Stomach smooth muscle (tissue), 2 donors: ENCODE measurements around the gene PDIA6.

Experiments used
- H3K27ac ChIP-seq: one replicate; pipeline ENCODE4 v1.7.0; 2013; ENCODE audit warnings: mild to moderate bottlenecking, low read length, inconsistent platforms
- H3K27me3 ChIP-seq, 2 donors: one replicate each; pipeline ENCODE4 v1.7.0; 2013; ENCODE audit warnings: low read length in 2 of 2; ENCODE audit not compliant: insufficient read depth in 2 of 2, control insufficient read depth in 1 of 2
- H3K36me3 ChIP-seq, 2 donors: one replicate each; pipeline ENCODE4 v1.7.0; 2013; ENCODE audit warnings: low read length in 2 of 2; ENCODE audit not compliant: control insufficient read depth in 2 of 2, insufficient read depth in 2 of 2
- H3K4me1 ChIP-seq: one replicate; pipeline ENCODE4 v1.7.0; 2013; ENCODE audit warnings: low read length; ENCODE audit not compliant: control insufficient read depth, insufficient read depth
- H3K4me3 ChIP-seq, 2 donors: one replicate each; pipeline ENCODE4 v1.7.0; 2013; ENCODE audit warnings: low read length in 2 of 2
- H3K9ac ChIP-seq, 2 donors: one replicate each; pipeline ENCODE4 v1.7.0; 2013; ENCODE audit warnings: low read length in 2 of 2, mild to moderate bottlenecking in 1 of 2
- H3K9me3 ChIP-seq, 2 donors: one replicate each; pipeline ENCODE4 v1.7.0; 2013; ENCODE audit warnings: low read length in 2 of 2; ENCODE audit not compliant: control insufficient read depth in 2 of 2
- donor health status: healthy.
- donor health status: Pancreatic carcinoma.

Gene PDIA6

DNA sequence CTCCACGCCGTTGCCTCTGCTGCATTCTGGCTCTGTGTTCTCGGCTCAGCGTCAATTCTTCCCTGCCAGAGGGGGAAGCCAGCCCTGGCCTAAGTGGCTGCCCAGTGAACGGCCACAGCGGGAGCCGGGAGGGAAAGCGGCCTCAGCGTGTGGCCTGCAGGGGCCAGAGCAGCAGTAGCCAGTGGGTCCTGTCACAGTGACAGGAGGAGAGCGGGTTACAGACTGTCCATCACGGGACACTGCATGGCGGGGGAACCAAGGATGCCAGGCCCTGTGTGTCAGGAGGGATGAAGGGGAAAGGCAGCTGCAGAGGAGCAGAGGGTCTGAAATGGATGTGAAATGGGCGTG, 39.7 kb downstream of the PDIA6 start:
- no peak overlapping the region for H3K27ac ChIP-seq
- H3K4me1 ChIP-seq, result peaks cover 4% of the 10 kb centered on the region
- no peaks in the 10 kb centered on the region for H3K36me3 ChIP-seq
- H3K9ac ChIP-seq, result no peak overlapping the region
- no peaks in the 10 kb centered on the region for H3K27me3 ChIP-seq
- H3K4me3 ChIP-seq, result no peak overlapping the region
- no peaks in the 10 kb centered on the region for H3K9me3 ChIP-seq

- Histone ChIP-seq H3K4me3 (no peak overlapping the region), H3K9me3 (no peaks in the 10 kb centered on the region), H3K27ac (no peak overlapping the region), H3K4me1 (peaks cover 4% of the 10 kb centered on the region), H3K36me3 (no peaks in the 10 kb centered on the region), H3K27me3 (no peaks in the 10 kb centered on the region), H3K9ac (no peak overlapping the region)
Observed at GRCh38 chr2:10772201-10772867, 40.3 kb downstream of the PDIA6 start.

- Histone ChIP-seq H3K27me3 (no peaks in the 10 kb centered on the region), H3K27ac (no peak overlapping the region), H3K9ac (no peak overlapping the region), H3K36me3 (no peaks in the 10 kb centered on the region), H3K4me1 (peaks cover 4% of the 10 kb centered on the region), H3K9me3 (no peaks in the 10 kb centered on the region), H3K4me3 (no peak overlapping the region)
Observed at GRCh38 chr2:10771786-10772185, 40.8 kb downstream of the PDIA6 start.

DNA sequence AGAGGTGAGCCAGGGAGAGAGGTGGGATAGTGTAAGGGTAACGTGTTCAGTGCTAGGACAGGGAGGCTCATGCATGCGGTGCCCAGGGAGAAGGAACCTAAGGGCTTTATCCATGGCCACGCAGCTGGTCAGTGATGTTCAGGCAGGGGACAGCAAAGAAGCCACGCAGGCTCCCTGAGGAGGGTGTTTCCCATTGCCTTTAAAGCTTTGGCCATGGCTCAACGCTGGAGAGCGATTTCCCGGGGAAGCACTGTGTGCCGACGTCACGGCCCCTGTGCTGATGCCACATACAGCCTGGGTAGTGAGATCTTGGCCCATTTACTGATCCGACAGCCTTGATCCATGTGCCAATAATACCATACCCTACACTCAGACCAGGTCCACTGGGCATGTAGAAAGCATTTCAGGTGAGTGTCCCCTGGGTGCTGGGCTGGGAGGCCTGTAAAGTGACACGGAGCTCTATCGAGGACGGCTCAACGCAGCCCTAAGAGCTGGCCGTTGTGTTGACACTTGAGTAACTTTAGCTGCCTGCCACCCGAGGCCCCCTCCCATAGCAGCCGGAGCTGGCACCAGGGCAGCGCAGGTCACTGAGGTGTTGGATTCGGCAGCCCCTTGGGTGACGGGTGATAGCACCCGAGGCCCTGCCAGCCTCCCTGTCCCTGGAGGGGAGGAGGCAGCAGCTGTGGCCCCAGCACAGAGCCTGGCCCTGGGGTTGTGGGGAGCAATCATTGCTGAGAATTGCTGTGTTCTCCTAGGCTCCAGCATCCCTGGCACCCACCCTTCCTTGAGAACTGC, 41.4 kb downstream of the PDIA6 start:
- no peak overlapping the region for H3K27ac ChIP-seq
- no peak overlapping the region for H3K4me3 ChIP-seq
- no peaks in the 10 kb centered on the region for H3K9me3 ChIP-seq
- H3K4me1 ChIP-seq, result peaks cover 4% of the 10 kb centered on the region
- H3K27me3 ChIP-seq, result no peaks in the 10 kb centered on the region
- H3K36me3 ChIP-seq, result no peaks in the 10 kb centered on the region
- H3K9ac ChIP-seq, result no peak overlapping the region

DNA sequence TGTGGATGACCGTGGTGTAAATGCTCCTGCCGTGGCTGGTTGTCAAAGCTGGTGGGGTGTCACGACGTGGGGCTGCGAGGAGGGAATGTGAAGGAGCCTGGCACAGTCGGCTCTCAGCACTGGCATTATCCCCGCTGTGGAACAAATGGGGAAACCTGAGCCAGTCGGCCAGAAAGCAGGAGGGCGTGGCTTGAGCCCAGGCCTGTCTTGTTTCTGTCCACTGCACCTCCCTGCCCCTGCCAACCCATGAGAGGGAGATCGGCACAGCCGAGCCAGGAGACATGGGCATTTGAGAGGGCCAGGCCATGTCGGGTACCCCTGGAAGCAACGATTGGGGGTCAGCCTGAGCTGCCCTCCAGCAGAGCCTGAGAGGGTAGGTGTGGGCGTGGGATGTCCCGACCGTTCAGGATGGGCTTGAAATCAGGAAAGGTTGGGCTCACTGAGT, 44.5 kb downstream of the PDIA6 start:
- Histone ChIP-seq H3K27ac (no peak overlapping the region), H3K9me3 (no peaks in the 10 kb centered on the region), H3K27me3 (peaks cover 0 to 2% of the 10 kb centered on the region in 2 donors), H3K36me3 (no peaks in the 10 kb centered on the region), H3K4me1 (no peaks in the 10 kb centered on the region), H3K4me3 (no peak overlapping the region), H3K9ac (no peak overlapping the region)

- no peaks in the 10 kb centered on the region for H3K4me1 ChIP-seq
- no peaks in the 10 kb centered on the region for H3K9me3 ChIP-seq
- H3K36me3 ChIP-seq, result no peaks in the 10 kb centered on the region
- H3K27me3 ChIP-seq, result peaks cover 0 to 2% of the 10 kb centered on the region in 2 donors
- H3K4me3 ChIP-seq, result no peak overlapping the region
- H3K9ac ChIP-seq, result no peak overlapping the region
- H3K27ac ChIP-seq, result no peak overlapping the region
Observed at GRCh38 chr2:10765914-10766313, 46.7 kb downstream of the PDIA6 start.

- H3K36me3 ChIP-seq, result no peaks in the 10 kb centered on the region
- H3K27me3 ChIP-seq, result peaks cover 0 to 2% of the 10 kb centered on the region in 2 donors
- H3K4me1 ChIP-seq, result no peaks in the 10 kb centered on the region
- no peak overlapping the region for H3K4me3 ChIP-seq
- H3K9me3 ChIP-seq, result no peaks in the 10 kb centered on the region
- H3K27ac ChIP-seq, result no peak overlapping the region
- no peak overlapping the region for H3K9ac ChIP-seq
Observed at GRCh38 chr2:10765461-10765860, 47.1 kb downstream of the PDIA6 start.

DNA sequence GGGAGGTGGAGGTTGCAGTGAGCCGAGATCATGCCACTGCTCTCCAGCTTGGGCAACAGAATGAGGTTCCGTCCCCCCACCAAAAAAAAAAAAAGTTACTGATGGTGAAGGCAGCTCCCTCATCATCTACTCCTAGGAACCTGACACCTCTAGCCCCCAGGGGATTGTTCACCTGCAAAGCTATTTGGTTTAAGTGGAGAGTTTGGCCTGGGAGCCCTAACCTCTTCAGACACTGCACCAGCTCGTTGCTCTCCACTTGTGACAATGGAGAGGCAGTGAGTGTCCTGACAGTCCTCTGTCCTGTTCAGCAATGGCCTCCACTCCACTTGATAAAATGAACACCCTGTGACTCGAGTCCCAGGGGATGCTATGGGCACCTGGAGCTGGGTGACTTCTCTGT, 47.7 kb downstream of the PDIA6 start:
- Histone ChIP-seq H3K9ac (no peak overlapping the region), H3K27me3 (peaks cover 0 to 2% of the 10 kb centered on the region in 2 donors), H3K9me3 (no peaks in the 10 kb centered on the region), H3K4me3 (no peak overlapping the region), H3K27ac (no peak overlapping the region), H3K36me3 (no peaks in the 10 kb centered on the region), H3K4me1 (no peaks in the 10 kb centered on the region)

DNA sequence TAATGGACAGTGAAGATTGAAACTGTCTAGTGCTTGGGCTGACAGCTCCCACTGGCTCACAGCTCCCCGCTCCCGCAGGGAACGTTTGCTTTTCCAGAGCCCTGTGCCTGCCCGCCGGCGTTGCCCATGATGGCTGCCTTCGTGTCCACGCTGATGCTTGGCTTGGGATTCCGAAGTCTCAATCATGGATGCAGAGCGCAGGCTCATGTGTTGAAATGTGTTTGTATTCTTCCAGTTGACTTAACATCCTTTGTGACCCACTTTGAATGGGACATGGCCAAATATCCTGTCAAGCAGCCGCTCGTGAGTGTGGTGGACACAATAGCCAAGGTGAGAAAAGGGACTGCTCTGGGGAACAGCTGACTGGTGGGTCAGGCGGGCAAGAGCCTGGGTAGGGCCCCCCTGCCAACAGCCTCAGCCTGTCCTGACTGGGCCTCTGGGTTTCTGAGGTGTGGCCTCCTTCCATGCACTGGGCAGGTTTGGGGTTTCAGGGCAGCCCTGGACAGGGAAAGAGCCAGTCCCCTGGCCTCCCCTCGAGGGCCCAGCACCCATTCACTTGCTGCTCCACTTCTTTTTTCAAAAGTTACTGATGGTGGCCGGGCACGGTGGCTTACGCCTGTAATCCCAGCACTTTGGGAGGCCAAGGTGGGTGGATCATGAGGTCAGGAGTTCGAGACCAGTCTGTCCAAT, 48.3 kb downstream of the PDIA6 start:
- no peaks in the 10 kb centered on the region for H3K4me1 ChIP-seq
- H3K36me3 ChIP-seq, result no peaks in the 10 kb centered on the region
- no peak overlapping the region for H3K27ac ChIP-seq
- H3K9ac ChIP-seq, result no peak overlapping the region
- no peak overlapping the region for H3K4me3 ChIP-seq
- H3K9me3 ChIP-seq, result no peaks in the 10 kb centered on the region
- H3K27me3 ChIP-seq, result peaks cover 0 to 2% of the 10 kb centered on the region in 2 donors

DNA sequence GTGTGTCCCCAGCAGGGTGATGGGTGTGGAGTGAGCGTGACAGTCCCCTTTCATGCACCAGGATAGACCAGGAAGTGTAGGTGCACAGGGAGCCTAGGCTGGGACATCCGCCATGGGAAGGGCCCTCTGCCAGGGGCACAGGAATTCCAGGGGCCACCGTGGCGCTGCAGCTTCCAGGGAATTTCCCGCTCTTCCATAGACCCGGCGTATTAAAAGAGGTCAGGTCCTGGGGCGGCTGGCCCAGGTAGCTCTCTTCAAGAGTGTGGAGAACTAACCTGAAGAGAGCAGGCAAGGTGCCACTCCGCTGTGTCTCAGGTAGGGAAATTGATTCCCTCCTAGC, 49.2 kb downstream of the PDIA6 start:
- Histone ChIP-seq H3K4me1 (no peaks in the 10 kb centered on the region), H3K27ac (no peak overlapping the region), H3K4me3 (no peak overlapping the region), H3K9me3 (no peaks in the 10 kb centered on the region), H3K9ac (no peak overlapping the region), H3K36me3 (no peaks in the 10 kb centered on the region), H3K27me3 (peaks cover 0 to 2% of the 10 kb centered on the region in 2 donors)
